ENCODE results near the gene NEK10. TPM values are rescaled to one million over a fixed set of nuclear protein-coding genes. Genes with fewer than 3 reads are reported as not detected.

NEK10 gene
- total and polyA plus RNA-seq, 2 donors (not counting 3 experiments of a cell fraction or from before 2014, with no cell fraction given): 0.32 to 5.0 TPM

GRCh38 chr3:27202959-27203358 lies 166.2 kb downstream of the NEK10 start:
- no peak for TF ChIP-seq POLR2A (IDR thresholded peaks at IDR 0.05; ENCODE audit: low read depth, low read length)
- TF ChIP-seq GATA2 (IDR thresholded peaks at IDR 0.05; ENCODE audit: insufficient read depth, insufficient read length, low read depth, low read length): no peak
- TF ChIP-seq EZH2 (IDR thresholded peaks at IDR 0.05; ENCODE audit: borderline replicate concordance, low read depth, low read length, severe bottlenecking): no peak
- TF ChIP-seq FOS (IDR thresholded peaks at IDR 0.05; ENCODE audit: borderline replicate concordance, insufficient read depth, low read length): no peak
- TF ChIP-seq MYC (IDR thresholded peaks at IDR 0.05; ENCODE audit: low read depth, low read length): no peak
- TF ChIP-seq POLR2AphosphoS5 (IDR thresholded peaks at IDR 0.05; ENCODE audit: insufficient read depth, low read depth, low read length): no peak
- TF ChIP-seq CTCF (IDR thresholded peaks at IDR 0.05; ENCODE audit: extremely low read depth in 1 of 2, insufficient read depth in 1 of 2, low read depth in 1 of 2, low read length in 2 of 2): no peak
- TF ChIP-seq MAX (IDR thresholded peaks at IDR 0.05; ENCODE audit: insufficient read depth, insufficient read length): no peak
- TF ChIP-seq JUN (IDR thresholded peaks at IDR 0.05; ENCODE audit: borderline replicate concordance, insufficient read depth, insufficient read length, low read depth): no peak
- ChIA-PET CTCF (interaction anchor here (1.4 kb wide), 1 partner anchor 13 kb away, joined by 3 read pairs; no protein-coding TSS in a partner anchor), POLR2A (no interaction called here)
- H3K4me2 ChIP-seq (ENCODE audit: insufficient read depth, low read length): no peak overlapping the region
- no peaks in the 10 kb centered on the region for H3K9me3 ChIP-seq (replicated peaks; ENCODE audit: control insufficient read depth, insufficient read depth, low read length)
- no peak for DNase-seq (ENCODE audit: low read depth, low spot score)
- H3K36me3 ChIP-seq (ENCODE audit: control insufficient read depth in 2 of 2, extremely low read depth in 1 of 2, insufficient read depth in 2 of 2, low read length in 2 of 2): no peaks in the 10 kb centered on the region
- no peak overlapping the region for H3K9ac ChIP-seq (replicated peaks; ENCODE audit: extremely low read depth, insufficient read depth, low read length)
- no peaks in the 10 kb centered on the region for H3K9me1 ChIP-seq (replicated peaks; ENCODE audit: control insufficient read depth, extremely low read depth, insufficient read depth, low read length)
- H3K27ac ChIP-seq (ENCODE audit: insufficient read depth, low read depth, low read length): no peak overlapping the region
- no peak for FAIRE-seq
- H3K4me3 ChIP-seq (replicated peaks in 1 of 3; ENCODE audit: insufficient read depth in 1 of 3, low read depth in 1 of 3, low read length in 3 of 3): no peak overlapping the region
- H3K4me1 ChIP-seq (ENCODE audit: control insufficient read depth, extremely low read depth, insufficient read depth, low read length): no peaks in the 10 kb centered on the region
- no peaks in the 10 kb centered on the region for H3K27me3 ChIP-seq (ENCODE audit: control insufficient read depth in 2 of 2, insufficient read depth in 2 of 2, low read length in 2 of 2)
- intact Hi-C loops (cut with micrococcal nuclease): no loop called here
- BruUV-seq (replicated peaks): no TSS peak
- no peaks in the 10 kb centered on the region for H3K79me2 ChIP-seq (ENCODE audit: control insufficient read depth, insufficient read depth, low read length)
- dilution Hi-C loops (cut with MboI; ENCODE audit: extremely low pct_ligation_motif_present, low sequenced_read_pairs): no loop called here
- no peak overlapping the region for H2AFZ ChIP-seq (ENCODE audit: low read depth, low read length)
- no peaks in the 10 kb centered on the region for H4K20me1 ChIP-seq (replicated peaks; ENCODE audit: control insufficient read depth, extremely low read depth, insufficient read depth, low read length)
